ENCODE data around the gene SREBF1.

GRCh38 chr17:17818088-17818526, 18.7 kb downstream of the SREBF1 start:
- no peak for TF ChIP-seq POLR2A (IDR thresholded peaks at IDR 0.05)
- no peak for TF ChIP-seq EP300 (IDR thresholded peaks at IDR 0.05)
- TF ChIP-seq, protein P1, sequence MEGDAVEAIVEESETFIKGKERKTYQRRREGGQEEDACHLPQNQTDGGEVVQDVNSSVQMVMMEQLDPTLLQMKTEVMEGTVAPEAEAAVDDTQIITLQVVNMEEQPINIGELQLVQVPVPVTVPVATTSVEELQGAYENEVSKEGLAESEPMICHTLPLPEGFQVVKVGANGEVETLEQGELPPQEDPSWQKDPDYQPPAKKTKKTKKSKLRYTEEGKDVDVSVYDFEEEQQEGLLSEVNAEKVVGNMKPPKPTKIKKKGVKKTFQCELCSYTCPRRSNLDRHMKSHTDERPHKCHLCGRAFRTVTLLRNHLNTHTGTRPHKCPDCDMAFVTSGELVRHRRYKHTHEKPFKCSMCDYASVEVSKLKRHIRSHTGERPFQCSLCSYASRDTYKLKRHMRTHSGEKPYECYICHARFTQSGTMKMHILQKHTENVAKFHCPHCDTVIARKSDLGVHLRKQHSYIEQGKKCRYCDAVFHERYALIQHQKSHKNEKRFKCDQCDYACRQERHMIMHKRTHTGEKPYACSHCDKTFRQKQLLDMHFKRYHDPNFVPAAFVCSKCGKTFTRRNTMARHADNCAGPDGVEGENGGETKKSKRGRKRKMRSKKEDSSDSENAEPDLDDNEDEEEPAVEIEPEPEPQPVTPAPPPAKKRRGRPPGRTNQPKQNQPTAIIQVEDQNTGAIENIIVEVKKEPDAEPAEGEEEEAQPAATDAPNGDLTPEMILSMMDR (IDR thresholded peaks at IDR 0.05) = no peak
- no peak for TF ChIP-seq POLR2AphosphoS5 (IDR thresholded peaks at IDR 0.05)
